Measurements from ENCODE around the gene AGO4.
"Not testable (repeated sequence)": the region's sequence is repeated elsewhere in the genome, so short reads cannot be mapped to it uniquely, and the experiment has no call there.

The AGO4 gene

GRCh38 chr1:35869245-35869950 lies 61.6 kb downstream of the AGO4 start:
- H3K79me1 ChIP-seq (ENCODE audit: low read length); H2BK120ac ChIP-seq (ENCODE audit: insufficient read depth, low read length, poor library complexity); H4K8ac ChIP-seq (ENCODE audit: low read depth, low read length); H3K4me1 ChIP-seq (ENCODE audit: control insufficient read depth in 1 of 2, insufficient read depth in 2 of 2, low read length in 2 of 2); H3K4me2 ChIP-seq (ENCODE audit: low read length); H2AFZ ChIP-seq (ENCODE audit: insufficient read depth, low read length, poor library complexity); H4K91ac ChIP-seq (ENCODE audit: low read depth, low read length); H2AK5ac ChIP-seq (ENCODE audit: low read length); H3K4me3 ChIP-seq (ENCODE audit: low read depth, low read length); H2BK5ac ChIP-seq (ENCODE audit: low read depth, low read length, poor library complexity); H3K9ac ChIP-seq (ENCODE audit: low read length); H3K18ac ChIP-seq (ENCODE audit: low read length); H2BK12ac ChIP-seq (ENCODE audit: low read length); H3K27me3 ChIP-seq (ENCODE audit: insufficient read depth, low read length); H3K27ac ChIP-seq (ENCODE audit: low read depth, low read length); H3K23ac ChIP-seq (ENCODE audit: low read length); H3K14ac ChIP-seq (ENCODE audit: low read length); H3K4ac ChIP-seq (ENCODE audit: low read depth, low read length); H3K79me2 ChIP-seq (ENCODE audit: control insufficient read depth, insufficient read depth, low read length, poor library complexity); H3K9me3 ChIP-seq (ENCODE audit: insufficient read depth, low read depth, low read length); H3K36me3 ChIP-seq (ENCODE audit: control insufficient read depth in 1 of 2, insufficient read depth in 2 of 2, low read length in 2 of 2): not testable (repeated sequence)
- peak; percentile 56 to 84 for DNase-seq
- peak overlapping the region; percentile 57 for H4K12ac ChIP-seq (ENCODE audit: low read depth, low read length)
- WGBS (ENCODE audit: extremely low coverage, insufficient coverage, insufficient read length), result no CpG with 5 or more reads among the region's 34 CpGs

- no peak overlapping the region for H2BK120ac ChIP-seq (ENCODE audit: insufficient read depth, low read length, poor library complexity)
- H3K18ac ChIP-seq (ENCODE audit: low read length), result no peak overlapping the region
- no peak overlapping the region for H2AK5ac ChIP-seq (ENCODE audit: low read length)
- H3K14ac ChIP-seq (ENCODE audit: low read length), result no peak overlapping the region
- H3K9ac ChIP-seq (ENCODE audit: low read length), result no peak overlapping the region
- no peak overlapping the region for H2AFZ ChIP-seq (ENCODE audit: insufficient read depth, low read length, poor library complexity)
- no peaks in the 10 kb centered on the region for H3K4me1 ChIP-seq (ENCODE audit: control insufficient read depth in 1 of 2, insufficient read depth in 2 of 2, low read length in 2 of 2)
- no peak overlapping the region for H3K4me3 ChIP-seq (ENCODE audit: low read depth, low read length)
- H2BK5ac ChIP-seq (ENCODE audit: low read depth, low read length, poor library complexity), result no peak overlapping the region
- no peak overlapping the region for H2BK12ac ChIP-seq (ENCODE audit: low read length)
- H3K79me2 ChIP-seq (ENCODE audit: control insufficient read depth, insufficient read depth, low read length, poor library complexity), result no peaks in the 10 kb centered on the region
- H3K27ac ChIP-seq (ENCODE audit: low read depth, low read length), result no peak overlapping the region
- H3K4ac ChIP-seq (ENCODE audit: low read depth, low read length), result no peak overlapping the region
- H3K27me3 ChIP-seq (ENCODE audit: insufficient read depth, low read length), result no peaks in the 10 kb centered on the region
- H3K23ac ChIP-seq (ENCODE audit: low read length), result no peak overlapping the region
- H4K12ac ChIP-seq (ENCODE audit: low read depth, low read length), result no peak overlapping the region
- no peak overlapping the region for H4K91ac ChIP-seq (ENCODE audit: low read depth, low read length)
- WGBS (ENCODE audit: extremely low coverage, insufficient coverage, insufficient read length), result no CpG with 5 or more reads among the region's 2 CpGs
- H4K8ac ChIP-seq (ENCODE audit: low read depth, low read length), result no peak overlapping the region
- no peak overlapping the region for H3K4me2 ChIP-seq (ENCODE audit: low read length)
- DNase-seq, result no peak
- H3K79me1 ChIP-seq (ENCODE audit: low read length), result no peaks in the 10 kb centered on the region
- H3K36me3 ChIP-seq (ENCODE audit: control insufficient read depth in 1 of 2, insufficient read depth in 2 of 2, low read length in 2 of 2), result no peaks in the 10 kb centered on the region
- H3K9me3 ChIP-seq (ENCODE audit: insufficient read depth, low read depth, low read length), result no peaks in the 10 kb centered on the region
These were observed 63.0 kb downstream of the AGO4 start for GRCh38 chr1:35870651-35871309.

- Histone ChIP-seq H3K9ac (ENCODE audit: low read length) (no peak overlapping the region), H3K9me3 (ENCODE audit: insufficient read depth, low read depth, low read length) (no peaks in the 10 kb centered on the region), H3K27me3 (ENCODE audit: insufficient read depth, low read length) (no peaks in the 10 kb centered on the region), H3K18ac (ENCODE audit: low read length) (no peak overlapping the region), H4K8ac (ENCODE audit: low read depth, low read length) (no peak overlapping the region), H3K14ac (ENCODE audit: low read length) (no peak overlapping the region), H3K4me3 (ENCODE audit: low read depth, low read length) (no peak overlapping the region), H3K4ac (ENCODE audit: low read depth, low read length) (no peak overlapping the region), H4K12ac (ENCODE audit: low read depth, low read length) (no peak overlapping the region), H2AFZ (ENCODE audit: insufficient read depth, low read length, poor library complexity) (no peak overlapping the region), H3K79me1 (ENCODE audit: low read length) (no peaks in the 10 kb centered on the region), H2AK5ac (ENCODE audit: low read length) (no peak overlapping the region), H2BK120ac (ENCODE audit: insufficient read depth, low read length, poor library complexity) (no peak overlapping the region), H3K4me2 (ENCODE audit: low read length) (no peak overlapping the region), H3K36me3 (ENCODE audit: control insufficient read depth in 1 of 2, insufficient read depth in 2 of 2, low read length in 2 of 2) (no peaks in the 10 kb centered on the region), H4K91ac (ENCODE audit: low read depth, low read length) (no peak overlapping the region), H3K79me2 (ENCODE audit: control insufficient read depth, insufficient read depth, low read length, poor library complexity) (no peaks in the 10 kb centered on the region), H3K4me1 (ENCODE audit: control insufficient read depth in 1 of 2, insufficient read depth in 2 of 2, low read length in 2 of 2) (no peaks in the 10 kb centered on the region), H2BK5ac (ENCODE audit: low read depth, low read length, poor library complexity) (no peak overlapping the region), H3K23ac (ENCODE audit: low read length) (no peak overlapping the region), H3K27ac (ENCODE audit: low read depth, low read length) (no peak overlapping the region), H2BK12ac (ENCODE audit: low read length) (no peak overlapping the region)
- no peak for DNase-seq
- no CpG with 5 or more reads among the region's 4 CpGs for WGBS (ENCODE audit: extremely low coverage, insufficient coverage, insufficient read length)
These were observed 65.5 kb downstream of the AGO4 start for GRCh38 chr1:35873243-35873750.

- H3K27ac ChIP-seq (ENCODE audit: low read depth, low read length); H3K4me2 ChIP-seq (ENCODE audit: low read length); H2AFZ ChIP-seq (ENCODE audit: insufficient read depth, low read length, poor library complexity); H2AK5ac ChIP-seq (ENCODE audit: low read length); H3K18ac ChIP-seq (ENCODE audit: low read length); H3K4me3 ChIP-seq (ENCODE audit: low read depth, low read length); H3K14ac ChIP-seq (ENCODE audit: low read length); H4K8ac ChIP-seq (ENCODE audit: low read depth, low read length); H3K4me1 ChIP-seq (ENCODE audit: control insufficient read depth in 1 of 2, insufficient read depth in 2 of 2, low read length in 2 of 2); H3K36me3 ChIP-seq (ENCODE audit: control insufficient read depth in 1 of 2, insufficient read depth in 2 of 2, low read length in 2 of 2); H3K9me3 ChIP-seq (ENCODE audit: insufficient read depth, low read depth, low read length); DNase-seq; H4K12ac ChIP-seq (ENCODE audit: low read depth, low read length); H3K79me2 ChIP-seq (ENCODE audit: control insufficient read depth, insufficient read depth, low read length, poor library complexity); H3K4ac ChIP-seq (ENCODE audit: low read depth, low read length); H3K9ac ChIP-seq (ENCODE audit: low read length); H2BK5ac ChIP-seq (ENCODE audit: low read depth, low read length, poor library complexity); H2BK120ac ChIP-seq (ENCODE audit: insufficient read depth, low read length, poor library complexity); H2BK12ac ChIP-seq (ENCODE audit: low read length); H3K79me1 ChIP-seq (ENCODE audit: low read length); H3K27me3 ChIP-seq (ENCODE audit: insufficient read depth, low read length); H3K23ac ChIP-seq (ENCODE audit: low read length); H4K91ac ChIP-seq (ENCODE audit: low read depth, low read length): not testable (repeated sequence)
- WGBS (ENCODE audit: extremely low coverage, insufficient coverage, insufficient read length), result no CpG with 5 or more reads among the region's 4 CpGs
These were observed 66.3 kb downstream of the AGO4 start for GRCh38 chr1:35874115-35874514.
